ENCODE data around the gene SDC4.
A peak's percentile ranks its signal among the peaks of the same experiment; 100 is the strongest.

SDC4 gene

DNA sequence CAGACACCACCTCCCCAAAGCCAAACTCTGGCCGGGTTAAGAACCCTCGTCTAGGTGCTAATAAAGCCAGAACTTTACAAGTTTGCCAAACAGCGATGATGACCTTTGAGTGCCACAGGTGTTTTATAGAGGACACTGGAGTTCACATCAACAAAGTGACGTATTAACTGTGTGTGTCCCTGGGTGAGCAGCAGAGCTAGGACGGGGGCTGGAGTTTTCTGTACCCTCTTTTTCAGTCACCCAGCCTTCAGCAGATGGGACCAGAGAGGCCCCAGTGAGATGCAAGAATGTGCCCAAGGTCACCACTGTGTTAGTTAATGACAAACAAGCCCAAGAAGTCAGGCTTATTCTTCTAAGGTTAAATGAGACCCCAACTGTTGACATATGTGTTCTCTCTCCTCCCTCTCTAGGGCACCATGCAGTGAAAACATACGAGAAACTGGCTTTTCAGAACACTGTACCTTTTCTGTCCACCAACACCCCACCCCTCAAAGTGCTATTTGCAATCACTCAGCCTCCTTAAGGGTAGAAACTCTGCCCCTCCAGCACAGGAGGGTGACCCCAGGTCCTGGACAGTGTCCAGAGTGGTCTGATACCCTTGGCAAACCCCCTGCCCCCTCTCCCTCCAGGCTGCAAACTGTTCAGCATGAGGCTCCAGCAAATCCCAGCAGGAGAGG lies 5.2 kb downstream of the SDC4 start:
- DNase-seq, result no peak

DNA sequence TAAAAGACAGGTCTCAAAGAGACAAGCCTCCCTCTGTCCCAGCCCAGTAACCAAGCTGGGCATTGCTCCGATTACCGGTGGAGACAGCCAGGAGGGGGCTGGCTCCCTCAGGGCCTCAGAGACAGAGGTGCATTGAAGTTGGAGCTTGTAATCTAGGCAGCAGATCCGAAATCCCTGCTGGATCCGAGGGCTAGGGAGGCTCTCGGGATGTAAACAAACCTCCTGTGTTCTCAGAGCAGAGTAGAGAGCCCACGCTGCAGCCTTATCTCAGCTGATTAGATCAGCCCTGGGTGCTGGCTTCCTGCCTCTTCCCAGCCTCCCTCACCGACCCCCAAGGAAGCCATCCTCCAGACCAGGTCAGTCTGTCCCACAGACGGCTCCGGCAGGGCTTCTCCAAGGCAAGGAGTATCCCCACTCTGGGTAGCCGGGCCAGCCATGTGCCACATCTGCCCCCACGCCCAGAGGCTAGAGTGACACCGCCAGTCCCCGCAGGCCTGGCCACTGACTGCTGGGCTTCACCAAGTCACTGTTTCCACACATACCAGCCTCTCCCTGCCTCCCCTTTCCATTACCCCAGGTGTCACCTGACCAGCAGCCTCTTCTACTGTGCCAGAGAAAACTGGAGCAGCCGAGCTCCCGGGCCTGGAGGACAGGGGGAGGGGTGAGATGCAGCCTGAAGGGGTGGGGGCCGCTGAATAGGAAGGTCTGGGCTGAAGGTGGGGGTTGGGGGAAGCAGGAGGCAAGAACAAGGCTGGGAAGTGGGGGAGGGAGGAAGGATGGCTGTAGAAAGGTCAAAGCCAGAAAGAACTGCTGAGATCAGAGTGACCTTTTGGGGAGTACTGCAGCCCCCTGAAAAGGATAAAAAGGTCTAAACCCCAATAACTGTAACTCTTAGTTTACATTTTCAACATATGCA lies 6.0 kb downstream of the SDC4 start:
- peak; percentile 83 for DNase-seq

DNA sequence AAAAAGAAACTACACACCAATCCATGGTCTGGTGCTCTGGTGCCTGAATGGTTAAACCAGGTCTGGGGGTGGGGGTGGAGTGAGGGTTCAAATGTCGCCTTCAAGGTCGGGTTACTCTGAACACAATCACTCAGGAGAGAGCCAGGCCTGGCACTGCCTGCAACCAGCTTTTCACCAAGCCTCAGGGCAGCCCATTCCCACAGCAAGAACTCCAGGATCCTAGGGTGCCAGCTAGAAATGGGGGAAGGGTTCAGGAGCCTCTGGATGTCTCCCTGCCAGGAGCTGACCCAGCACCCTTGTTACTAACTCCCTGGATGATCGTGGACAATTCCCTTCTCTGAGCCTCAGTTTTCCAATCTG lies 6.7 kb downstream of the SDC4 start:
- DNase-seq, result peak; percentile 49

DNA sequence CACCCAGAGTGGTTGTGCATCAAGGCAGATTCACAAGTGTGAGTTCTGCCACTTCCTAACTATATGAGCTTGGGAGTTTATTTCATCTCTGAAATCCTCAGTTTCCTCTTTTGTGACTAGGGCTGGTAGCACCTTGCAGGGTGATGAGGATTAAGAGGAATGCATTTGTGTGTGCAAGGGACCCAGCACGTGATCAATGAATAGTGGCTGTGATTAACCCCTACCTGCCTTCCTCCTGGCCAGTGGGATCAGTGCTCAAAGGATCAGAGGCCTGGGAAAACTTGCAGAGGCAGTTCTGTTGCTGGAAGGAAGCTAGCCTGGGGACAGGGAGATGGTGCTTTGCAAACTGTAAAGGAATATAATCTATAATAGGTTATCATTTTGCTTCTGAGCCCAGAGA lies 7.3 kb downstream of the SDC4 start:
- DNase-seq, result no peak

DNA sequence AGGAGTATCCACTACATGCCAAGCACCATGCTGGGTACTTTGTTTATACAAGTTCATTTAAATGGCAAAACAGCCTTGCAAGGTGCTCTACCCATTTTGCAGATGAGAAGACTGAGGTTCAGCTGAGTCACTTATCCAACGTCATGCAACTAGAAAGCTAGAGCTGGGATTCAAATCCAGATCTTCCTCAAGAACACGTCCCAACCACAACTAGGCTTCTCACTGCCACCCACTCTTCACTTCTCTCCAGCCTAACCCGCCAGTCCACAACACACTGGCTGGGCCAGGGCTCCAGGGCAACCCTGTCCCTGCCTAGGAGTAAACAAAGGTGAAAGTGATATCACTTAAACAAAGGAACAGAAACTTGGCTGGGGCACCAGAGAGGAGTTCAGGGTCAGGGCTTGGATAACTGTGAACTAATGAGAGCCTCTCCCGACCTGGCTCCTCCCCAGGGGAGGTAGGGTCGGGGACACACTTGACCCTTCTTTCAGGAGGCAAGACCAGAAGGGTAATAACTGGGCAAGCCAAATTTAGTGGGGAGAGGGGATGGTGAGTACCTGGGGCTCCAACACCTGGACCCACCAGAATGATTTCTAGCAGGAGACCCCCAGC lies 7.9 kb downstream of the SDC4 start:
- peak; percentile 77 for DNase-seq

DNA sequence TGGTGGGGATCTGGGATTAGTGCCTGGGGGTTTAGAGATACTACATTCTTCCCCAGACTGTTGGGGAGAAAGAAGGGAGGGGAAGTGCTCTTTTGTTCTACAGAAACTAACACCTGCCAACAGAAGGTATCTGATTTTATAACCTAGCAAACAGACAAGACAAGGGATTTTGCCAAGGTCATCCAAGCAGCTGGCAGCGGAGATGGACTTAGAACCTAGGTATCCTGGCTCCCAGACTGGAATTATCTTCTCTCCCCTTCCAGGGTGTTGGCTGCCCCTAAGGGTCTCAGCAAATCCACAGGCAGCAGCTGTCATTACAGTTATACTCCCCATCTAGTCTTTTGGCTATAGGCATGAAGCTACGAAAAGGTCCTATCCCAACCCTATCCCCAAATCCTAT lies 8.4 kb downstream of the SDC4 start:
- peak; percentile 59 for DNase-seq

DNA sequence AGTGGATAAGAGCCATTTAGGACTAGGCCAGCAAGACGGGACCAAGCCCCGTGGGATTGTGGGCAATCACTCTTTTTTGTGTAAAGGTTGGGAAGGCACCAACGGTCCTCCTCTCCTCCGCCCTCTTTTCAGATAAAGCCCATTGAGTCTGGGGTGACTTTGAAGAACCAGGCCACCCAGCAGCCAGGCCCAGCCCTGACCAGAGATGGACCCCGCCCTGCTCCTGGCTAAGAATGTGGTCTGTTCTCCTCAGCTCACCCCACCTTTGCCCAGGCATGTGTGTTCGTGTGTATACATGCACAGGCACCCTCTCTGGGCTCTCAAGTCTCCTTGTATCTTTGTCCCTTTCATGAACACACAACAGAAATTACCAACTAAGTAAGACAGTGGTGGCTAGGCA lies 9.1 kb downstream of the SDC4 start:
- no peak for DNase-seq

DNA sequence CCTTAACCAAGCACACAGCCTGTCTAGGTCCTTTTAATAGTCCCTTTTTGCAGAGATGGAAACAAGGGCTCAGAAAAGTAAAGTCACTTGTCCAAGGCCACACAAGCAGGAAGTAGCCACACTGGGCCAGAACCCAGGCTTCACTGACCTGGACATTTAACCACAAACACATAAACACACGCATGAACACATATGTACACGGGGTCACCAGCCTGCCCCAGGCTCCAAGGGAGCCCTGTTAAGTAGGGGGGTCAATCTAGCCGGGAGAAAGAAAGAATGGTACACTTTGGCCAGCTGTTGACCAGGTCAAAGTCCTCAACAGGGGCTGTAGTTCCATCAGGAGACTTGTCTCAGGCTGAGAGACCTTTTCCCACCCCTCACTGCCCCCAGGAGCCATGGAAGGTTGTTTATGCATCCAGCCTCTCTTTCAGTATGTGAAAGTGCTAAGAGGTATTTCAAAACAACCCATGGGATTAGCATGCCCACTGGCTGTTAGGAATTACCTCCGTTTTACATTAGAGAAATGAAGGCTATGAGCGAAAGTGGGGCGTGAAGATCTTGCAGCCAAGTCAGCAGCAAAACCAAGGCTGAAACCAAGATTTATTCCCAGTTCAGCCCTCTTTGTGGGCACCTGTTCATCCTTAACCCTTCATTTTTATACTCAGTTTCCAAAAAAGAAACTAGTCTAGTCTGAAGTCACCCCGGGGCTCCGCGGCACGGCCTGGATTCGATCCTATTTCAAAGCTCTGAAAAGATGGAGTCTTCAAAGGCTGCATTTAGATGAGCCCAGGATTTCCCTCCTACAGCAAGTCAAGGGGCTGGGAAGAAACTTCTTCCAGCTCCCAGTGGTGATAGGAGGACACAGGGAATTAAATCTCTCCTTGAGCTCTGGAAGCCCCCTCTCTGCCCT lies 9.8 kb downstream of the SDC4 start:
- DNase-seq, result no peak

DNA sequence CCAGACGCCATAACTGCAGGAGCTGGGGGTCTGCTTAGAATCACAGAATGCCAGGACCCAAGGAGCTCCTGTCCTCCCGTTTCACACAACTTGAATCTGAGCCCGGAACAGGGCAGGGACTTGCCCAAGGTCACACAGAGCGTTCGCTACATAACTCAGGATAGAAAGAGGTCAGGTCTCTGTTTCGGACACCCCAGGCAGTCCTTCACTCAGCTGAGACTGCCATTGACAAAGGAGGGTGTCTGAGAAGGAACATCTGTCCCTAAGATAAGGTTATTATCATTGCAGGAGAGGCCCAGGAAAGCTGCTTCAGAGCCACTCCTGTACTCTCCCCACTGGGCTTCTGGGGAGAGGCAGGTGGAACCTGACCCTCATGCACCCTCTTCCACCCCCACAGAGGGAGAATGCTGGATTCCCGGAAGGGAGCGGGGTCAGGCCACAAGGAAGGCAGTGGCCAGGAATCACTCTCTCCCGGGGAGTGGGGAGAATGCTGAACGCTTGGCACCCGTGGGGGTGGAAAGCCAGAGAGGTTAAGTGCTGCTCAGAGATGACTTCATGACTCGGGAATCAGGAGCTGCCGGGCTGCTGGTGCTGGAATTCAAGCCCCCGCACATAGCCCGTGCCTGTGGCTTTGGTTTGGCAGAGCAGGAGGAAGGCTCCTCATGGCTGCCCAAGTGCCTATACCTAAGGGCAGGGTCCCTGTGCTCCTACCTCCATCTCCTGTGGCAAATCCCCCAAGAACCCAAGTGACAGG lies 10.7 kb downstream of the SDC4 start:
- DNase-seq, result no peak

DNA sequence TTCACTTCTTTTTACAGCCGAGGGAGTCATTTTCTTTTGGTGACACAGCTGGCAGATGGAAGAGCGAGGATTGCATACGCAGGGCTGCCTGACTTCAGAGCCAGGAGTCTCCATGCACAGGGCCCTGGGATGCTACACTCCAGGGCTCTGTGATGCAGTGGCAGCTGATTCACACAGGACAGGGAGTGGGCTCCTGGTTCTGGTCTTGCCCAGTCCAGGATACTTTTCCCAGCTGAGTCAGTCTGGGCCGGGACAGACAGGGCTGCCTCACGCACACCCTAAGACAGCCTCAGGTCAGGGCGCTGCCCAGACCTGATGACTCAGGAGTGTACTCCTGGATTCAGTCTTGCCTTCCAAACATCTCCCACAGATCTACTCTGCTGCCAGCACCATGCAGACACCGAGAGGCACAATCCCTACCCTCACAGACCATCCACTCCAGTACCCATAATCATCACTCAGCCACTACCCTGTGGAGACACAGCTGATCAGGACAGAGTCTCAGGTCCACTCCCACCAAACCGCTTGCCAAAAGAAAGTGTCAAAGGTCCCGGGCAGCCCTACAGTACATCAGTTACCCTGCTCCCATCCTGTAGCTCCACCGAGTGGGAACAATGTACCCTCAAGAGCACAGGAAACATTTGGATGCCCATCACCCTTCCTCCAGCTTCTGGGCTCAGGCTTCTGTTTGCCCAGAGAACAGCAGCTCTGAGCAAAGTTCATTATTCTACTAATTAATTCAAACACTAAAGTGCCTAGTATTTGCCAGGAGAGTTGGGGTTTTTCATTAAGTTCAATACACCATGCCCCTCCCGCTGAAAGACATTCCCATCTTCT lies 11.5 kb downstream of the SDC4 start:
- no peak for DNase-seq

DNA sequence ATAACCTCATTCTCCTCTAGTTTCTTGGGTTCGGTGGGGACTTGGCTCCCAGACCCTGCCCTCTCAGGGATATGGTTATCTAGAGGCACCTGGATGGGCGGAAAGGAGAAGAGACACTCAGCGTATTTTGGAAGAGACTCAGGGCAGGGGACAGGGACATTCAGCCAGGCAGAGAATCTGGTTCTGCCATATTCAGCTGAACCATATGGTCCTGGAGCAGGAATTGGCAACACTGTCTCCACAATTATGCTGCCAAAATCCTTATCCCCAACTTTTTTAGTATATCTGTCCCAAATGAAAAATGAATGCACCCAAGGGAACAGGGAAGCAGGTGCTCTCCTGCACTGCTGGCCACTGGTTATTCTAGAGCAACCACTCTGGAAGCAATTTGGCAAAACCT lies 17.7 kb downstream of the SDC4 start:
- no peak for DNase-seq

DNA sequence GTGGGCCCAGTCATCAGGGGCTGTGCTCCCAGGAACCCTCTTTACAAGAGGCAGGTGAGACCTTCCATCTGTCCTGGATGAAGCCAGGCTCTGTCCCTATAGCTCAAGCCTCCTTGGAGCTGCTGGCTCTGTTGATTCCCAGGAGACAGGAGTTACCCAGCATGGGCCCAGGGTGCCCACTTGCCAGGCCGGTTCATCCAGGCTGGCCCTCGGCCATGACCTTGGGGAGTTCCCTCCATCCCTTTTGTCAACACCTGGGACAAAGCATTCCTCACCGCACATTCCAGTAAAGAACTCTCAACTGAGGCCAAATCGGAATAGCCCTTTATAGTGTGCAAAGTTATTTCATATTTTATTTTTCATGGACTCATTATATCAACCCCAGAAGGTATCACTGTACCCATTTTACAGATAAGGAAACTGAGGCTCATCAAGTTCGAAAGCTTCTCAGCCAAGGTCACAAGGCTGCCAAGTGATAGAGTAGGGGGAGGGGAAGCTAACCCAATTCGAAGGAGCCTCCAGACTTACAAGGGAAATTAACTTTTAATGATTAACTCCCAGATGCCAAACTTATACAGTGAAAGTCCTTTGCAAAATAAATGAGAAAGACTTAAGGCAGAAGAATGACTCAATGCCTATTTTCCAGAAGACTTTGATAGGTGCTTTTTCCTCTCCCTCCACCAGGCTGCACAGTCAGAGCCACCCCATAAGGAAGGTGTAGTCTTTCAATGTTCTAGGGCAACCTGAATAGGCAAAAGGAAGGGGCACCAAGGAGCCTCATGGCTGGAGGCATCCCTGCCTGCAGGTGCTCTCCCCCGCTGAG lies 18.5 kb downstream of the SDC4 start:
- DNase-seq, result no peak

DNA sequence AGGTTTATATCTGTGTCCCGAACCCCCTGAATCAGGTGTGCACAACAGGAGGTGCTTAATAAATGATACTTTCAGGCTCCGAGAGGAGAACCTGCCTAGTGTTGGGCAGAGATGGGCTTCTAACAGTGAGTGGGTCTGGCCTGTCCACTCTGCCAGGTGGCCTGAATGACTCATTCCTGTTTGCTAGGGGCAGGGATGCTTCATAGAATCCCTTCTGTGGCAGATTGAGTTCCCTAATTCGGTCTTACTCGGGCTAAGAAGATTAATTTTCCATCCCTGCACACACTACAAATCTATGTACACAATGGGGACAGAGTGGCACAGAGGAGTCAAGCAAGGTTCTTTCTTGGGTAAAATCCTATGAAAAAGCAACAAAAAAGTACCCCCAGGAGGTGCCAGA lies 19.8 kb downstream of the SDC4 start:
- DNase-seq, result no peak

DNA sequence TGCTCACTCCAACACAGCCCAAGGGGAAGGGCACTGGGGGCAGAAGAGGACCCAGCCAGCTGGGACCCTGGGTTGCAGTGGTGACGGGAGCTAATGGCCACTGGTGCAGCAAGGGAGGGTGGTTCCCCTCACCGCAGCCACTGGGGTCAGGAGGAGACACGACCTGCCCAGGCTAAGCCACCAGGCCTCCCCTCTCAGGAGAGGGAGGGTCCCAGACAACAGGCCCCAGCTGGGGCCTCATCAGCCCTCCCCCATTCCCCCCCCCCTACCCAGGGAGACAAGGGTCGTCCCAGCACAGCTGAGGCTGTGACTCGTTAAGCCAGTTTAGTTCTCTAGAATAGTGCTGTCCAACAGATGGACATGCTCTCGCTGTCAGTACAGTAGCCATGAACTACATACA lies 22.9 kb downstream of the SDC4 start:
- DNase-seq, result no peak

DNA sequence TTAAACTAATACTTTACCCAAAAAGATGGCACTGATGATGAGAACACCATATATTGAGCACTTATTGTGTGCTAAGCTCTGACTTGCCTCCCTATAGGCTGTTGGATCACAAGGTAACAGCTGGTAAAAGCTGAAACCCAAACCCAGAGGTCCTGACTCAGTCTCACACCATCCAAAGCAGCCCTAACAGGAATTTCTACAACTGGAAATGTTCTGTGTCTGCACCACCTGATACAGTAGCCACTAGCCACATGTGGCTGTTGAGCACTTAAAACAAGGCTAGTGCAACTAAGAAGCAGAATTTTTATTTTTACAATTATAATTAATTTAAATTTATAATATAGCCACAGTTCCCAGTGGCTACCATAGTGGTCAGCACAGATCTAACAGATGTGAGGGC lies 24.5 kb downstream of the SDC4 start:
- no peak for DNase-seq

DNA sequence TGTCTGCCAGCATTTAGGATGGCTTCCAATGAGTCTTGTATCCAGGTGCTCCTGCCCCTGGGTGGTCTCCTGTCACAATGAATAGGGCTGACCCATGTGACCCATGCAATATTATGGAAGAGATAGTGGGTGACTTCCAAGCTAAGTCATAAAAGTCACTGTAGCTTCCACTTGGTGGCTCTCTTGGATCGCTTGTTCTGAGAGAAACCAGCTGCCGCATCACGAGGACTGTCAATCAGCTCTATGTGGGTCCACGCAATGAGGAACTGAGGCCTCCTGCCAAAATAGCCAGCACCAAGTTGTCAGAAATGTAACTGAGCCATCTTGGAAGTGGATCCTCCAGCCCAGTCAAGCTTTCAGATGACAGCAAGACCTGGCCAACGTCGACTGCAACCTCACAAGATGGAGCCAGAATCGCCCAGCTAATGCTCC lies 25.3 kb downstream of the SDC4 start:
- DNase-seq, result peak; percentile 50

DNA sequence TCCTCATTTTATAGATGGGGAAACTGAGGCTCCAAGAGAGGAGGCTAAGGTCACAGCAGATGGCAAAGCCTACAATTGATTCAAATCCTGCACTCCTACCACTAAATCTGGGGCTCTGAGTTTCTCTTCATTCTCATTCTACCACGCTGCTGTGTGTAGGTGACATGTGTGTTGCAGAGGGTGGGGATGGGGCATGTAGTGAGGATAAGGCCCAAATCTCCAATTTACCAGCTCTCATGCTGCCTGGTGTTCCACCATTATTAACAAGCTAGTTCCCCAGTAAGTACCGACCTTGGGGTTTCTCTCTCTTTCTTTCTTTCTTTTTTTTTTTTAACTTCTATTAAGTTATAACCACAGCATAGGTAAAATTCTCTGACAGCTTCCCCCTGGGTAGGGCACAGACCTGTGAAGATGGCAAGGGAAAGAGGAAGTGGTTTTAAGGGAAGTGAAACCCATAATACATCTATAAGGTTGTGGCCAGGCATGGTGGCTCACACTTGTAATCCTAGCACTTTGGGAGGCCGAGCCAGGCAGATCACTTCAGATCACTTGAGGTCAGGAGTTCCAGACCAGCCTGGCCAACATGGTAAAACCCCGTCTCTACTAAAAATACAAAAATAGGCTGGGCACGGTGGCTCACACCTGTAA lies 27.2 kb downstream of the SDC4 start:
- no peak for DNase-seq

DNA sequence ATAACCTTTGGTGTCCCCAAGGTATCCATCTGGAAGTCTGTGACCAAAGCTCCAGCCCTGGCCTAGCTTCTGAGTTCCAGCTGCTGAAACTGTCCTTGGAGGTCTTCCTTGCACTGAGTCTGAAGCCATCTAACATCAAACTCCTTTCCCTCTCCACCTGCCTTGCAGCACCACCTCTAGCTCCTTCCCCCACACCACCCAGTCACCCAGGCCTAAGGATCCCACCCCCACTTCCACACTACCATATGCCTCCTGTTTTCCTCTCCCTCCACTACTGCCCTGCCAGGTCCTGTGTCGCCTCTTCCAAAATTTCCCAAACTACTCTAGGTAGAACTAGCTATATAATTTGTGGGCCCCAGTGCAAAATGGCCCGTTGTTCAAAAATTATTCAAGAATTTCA lies 29.3 kb downstream of the SDC4 start:
- DNase-seq, result no peak

DNA sequence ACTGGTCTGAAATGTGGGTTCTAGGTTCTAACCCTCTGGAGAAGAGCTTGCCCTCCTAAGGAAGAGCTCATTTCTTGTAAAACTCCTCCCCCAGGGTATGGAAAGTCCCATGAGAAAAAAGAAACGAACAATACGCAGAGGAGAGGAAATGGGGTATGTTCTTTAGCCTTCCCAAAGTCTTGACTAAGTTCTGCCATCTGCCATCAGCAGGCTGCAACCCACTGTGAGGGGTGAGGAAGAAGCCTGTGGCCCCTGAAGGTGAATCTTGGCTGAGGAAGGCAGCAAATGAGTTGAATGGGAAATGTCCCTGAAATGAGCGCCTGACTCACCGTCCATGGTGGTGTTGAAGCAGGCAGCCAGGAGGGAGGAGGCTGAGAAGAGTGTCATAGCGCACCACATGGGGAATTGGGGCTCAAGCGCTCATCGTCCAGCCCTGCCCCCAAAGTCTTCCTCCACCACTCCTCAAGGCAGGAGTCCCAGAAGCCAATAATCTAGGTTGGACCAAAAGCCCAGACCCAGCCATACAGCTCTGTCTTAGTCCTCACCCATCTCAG lies 29.8 kb downstream of the SDC4 start:
- no peak for DNase-seq

DNA sequence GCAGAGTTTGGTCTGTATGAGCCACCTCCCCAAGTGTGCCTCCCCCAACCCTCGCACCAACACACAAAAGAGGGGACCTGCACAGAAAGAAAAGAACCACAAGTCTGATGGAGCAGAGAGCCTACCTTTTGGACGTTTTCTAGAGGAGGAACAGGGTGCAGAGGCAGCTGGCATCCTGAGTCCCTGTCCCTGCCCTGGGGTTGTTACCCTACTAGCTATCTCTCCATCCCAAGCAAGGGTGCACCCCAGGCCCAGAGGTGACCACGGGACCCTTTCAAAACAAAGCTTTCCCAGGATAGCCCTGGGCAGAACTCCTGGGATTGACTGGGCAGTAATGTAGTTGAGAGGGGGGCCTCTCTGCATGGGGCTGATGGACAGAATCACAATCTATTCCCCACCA lies 30.4 kb downstream of the SDC4 start:
- no peak for DNase-seq
